ENCODE measurements around the gene IL17RA.

IL17RA gene

GRCh38 chr22:17079572-17079971 is 5.2 kb upstream of the IL17RA start:
- no peak for DNase-seq (ENCODE audit: low read depth, low spot score)

- no peak for DNase-seq (ENCODE audit: low read depth, low spot score)
Observed at GRCh38 chr22:17083255-17083654, 1.5 kb upstream of the IL17RA start.

DNA sequence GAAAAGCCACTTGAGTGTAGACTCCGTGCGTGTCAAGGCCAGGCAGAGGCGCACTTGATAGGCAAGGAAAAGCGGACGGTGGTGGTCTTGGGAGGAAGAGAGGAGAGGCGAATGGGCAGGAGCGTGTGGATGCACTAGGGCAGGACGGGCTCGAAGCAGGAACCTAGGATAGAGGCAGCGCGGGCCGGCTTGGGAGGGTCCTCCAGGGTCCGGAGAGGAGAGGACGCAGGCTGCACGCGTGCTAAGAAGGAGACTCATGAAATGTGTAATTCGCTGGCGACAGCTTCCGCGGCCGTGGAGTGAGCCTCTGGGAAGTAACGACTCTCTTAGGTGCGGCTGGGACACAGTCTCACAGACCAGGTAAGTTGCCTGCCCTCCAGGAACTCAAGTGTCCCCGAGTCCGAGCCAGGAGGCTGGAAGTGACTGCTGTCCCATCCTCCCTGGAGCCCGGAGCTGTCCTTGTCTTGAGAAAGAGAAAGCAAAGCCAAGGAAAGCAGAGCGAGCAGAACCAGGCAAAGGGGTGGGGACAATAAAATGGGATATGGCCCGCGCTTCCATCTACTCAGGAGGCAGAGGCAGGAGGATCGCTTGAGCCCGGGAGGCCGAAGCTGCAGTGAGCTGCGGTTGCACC is 874 bp upstream of the IL17RA start:
- DNase-seq (ENCODE audit: low read depth, low spot score) = no peak

GRCh38 chr22:17085277-17086181 is 729 bp downstream of the IL17RA start:
- DNase-seq (ENCODE audit: low read depth, low spot score) = no peak

DNA sequence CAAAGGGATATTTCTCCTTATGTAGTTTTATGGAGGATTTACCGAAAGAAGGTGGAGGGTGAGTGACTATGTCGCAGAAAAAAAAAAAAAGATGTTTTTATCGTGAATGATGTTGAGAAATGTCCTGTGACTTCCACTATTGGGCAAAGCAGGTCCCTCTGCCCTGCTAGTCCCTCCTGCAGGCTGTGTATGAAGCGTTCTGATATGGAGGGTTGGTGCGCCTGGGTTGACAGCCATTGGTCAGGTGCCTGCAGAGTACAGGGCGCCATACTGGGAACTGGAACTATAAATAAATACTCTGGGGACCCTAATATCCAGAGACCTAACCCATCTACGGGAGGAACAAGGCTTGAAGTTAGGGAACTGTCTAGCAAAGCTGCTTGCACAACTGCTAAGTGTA is 1.5 kb downstream of the IL17RA start:
- DNase-seq (ENCODE audit: low read depth, low spot score) = no peak

DNA sequence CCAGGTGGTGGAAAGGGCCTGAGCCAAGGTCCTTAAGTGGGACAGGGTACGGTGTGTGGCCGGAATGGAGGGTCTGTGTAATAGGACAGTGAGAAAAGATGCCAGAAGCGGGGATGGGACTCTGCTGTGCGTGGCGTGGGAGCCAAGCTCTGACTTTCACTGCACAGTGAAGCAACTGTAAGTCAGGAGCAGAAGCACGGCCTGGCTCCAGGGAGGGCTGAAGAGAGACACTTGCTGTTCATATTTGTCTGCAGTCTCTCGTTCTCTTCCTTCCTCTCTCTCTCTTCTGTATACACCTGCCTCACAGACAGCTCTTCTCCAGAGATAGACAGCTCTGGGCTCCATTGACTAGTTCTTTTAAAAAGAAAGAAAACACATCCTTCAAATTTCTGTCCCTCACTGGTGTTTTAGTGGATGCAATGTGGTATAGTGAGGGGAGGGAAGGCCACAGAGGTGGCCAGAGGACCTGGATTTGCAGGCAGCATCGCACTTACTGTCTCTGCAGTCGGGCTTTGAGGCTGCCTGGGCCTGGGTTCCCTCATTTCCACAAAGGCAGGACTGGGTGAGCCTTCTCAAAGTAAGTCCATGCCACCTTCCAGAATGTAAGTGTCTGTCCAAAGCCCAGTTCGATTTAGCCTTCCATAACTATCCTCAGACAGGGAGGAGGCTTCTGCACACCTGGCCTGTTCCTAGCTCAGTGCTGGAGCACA is 2.1 kb downstream of the IL17RA start:
- DNase-seq (ENCODE audit: low read depth, low spot score) = no peak

GRCh38 chr22:17087498-17088131 is 2.8 kb downstream of the IL17RA start:
- DNase-seq (ENCODE audit: low read depth, low spot score) = no peak

- DNase-seq (ENCODE audit: low read depth, low spot score) = no peak
Observed at GRCh38 chr22:17090550-17090949, 5.8 kb downstream of the IL17RA start.

DNA sequence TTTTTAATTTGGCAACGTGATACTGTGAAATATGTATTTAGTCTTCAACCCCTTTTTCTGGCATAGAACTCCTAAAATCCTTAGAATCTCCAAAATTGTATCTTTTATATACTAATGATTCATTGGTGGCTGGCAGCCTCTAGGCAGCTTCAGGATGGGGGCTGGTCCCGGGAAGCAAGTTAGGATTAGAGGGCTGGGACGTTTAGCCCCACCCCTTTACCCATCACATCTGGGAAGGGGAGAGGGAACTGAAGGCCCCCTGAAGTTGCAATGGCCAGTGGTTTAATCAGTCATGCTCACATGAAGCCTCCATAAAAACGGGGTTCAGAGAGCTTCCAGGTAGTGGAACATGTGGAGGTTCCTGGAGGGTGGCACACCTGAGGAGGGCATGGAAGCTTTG is 7.1 kb downstream of the IL17RA start:
- no peak for DNase-seq (ENCODE audit: low read depth, low spot score)

DNA sequence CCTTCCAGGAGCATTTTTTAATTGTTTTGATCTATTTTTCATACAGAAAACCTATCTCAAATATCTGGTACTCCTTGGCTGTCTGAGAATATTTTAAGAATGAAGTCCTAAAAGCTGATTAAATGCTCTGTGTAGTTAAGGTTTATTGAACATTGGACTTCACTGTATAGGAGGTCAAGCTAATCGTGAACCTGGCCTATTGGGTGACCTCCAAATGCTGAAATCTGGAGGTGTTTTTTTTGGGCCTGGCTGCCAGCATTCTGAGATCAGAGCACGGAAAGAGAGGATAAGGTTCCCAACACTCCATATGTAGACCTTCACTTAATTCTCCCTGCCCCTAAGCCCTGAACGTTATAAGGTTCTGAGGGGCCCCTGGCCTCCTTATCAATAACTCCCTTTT is 8.3 kb downstream of the IL17RA start:
- no peak for DNase-seq (ENCODE audit: low read depth, low spot score)

DNA sequence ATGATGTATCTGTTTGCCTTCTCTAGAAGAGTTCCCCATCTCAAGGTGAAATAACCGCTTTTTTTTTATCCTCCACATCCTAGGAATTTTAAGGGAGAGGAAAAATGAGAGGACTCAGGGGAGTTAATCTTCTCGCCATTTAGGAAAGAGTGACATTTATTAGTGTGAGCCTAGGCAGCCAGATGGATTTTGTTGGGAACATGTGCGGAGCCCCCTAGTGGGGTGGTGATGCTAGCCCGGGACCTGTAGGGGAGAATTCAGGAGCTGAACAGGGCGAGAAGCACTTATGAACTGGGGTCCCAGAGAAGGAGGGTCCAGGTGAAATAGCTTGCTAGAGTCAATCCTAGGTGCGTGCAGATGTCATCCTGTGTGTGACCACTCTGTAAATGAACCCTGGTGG is 10.7 kb downstream of the IL17RA start:
- no peak for DNase-seq (ENCODE audit: low read depth, low spot score)

DNA sequence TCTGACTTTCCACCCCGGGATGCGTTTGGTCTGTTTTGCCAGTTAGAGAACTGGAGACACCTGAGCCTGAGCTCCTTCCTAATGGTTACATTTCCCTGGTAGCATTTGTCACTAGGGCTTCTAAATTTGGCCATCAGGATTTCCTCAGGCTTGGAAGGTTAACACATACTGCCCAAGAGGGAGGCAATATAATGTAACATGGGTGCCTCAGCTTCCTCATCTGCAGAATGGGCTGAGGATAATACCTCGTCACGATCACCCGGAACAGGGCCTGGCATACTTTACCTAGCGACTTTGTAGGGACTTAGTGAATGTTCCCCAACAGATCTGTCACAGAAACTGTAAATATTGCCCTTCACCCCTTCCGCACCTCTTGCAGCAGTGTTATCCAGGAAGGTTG is 11.3 kb downstream of the IL17RA start:
- DNase-seq (ENCODE audit: low read depth, low spot score) = no peak

GRCh38 chr22:17097062-17097461 is 12.3 kb downstream of the IL17RA start:
- DNase-seq (ENCODE audit: low read depth, low spot score) = no peak

- no peak for DNase-seq (ENCODE audit: low read depth, low spot score)
Observed at GRCh38 chr22:17097701-17098100, 12.9 kb downstream of the IL17RA start.

GRCh38 chr22:17098379-17098819 is 13.6 kb downstream of the IL17RA start:
- no peak for DNase-seq (ENCODE audit: low read depth, low spot score)

GRCh38 chr22:17100621-17101020 is 15.8 kb downstream of the IL17RA start:
- DNase-seq (ENCODE audit: low read depth, low spot score) = no peak

GRCh38 chr22:17101475-17102296 is 16.9 kb downstream of the IL17RA start:
- DNase-seq (ENCODE audit: low read depth, low spot score) = no peak

DNA sequence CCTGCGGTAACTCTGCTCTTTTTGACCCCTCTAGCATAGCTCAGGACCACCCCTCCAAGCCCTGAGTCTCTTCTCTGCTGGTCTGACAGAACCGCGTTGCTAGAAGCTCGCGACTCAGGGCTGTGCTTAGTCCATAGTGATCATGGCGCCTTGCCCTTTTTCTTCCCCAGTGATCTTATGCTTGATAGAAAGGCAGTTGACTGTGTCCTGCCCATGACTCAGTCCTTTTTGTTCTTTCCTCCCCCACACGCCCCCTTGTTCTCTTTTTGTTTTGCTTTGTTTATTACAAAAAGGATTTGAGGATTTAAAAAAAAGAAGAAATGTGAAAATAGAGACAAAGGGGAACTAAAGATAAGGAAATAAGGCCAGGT is 17.5 kb downstream of the IL17RA start:
- DNase-seq (ENCODE audit: low read depth, low spot score) = no peak

DNA sequence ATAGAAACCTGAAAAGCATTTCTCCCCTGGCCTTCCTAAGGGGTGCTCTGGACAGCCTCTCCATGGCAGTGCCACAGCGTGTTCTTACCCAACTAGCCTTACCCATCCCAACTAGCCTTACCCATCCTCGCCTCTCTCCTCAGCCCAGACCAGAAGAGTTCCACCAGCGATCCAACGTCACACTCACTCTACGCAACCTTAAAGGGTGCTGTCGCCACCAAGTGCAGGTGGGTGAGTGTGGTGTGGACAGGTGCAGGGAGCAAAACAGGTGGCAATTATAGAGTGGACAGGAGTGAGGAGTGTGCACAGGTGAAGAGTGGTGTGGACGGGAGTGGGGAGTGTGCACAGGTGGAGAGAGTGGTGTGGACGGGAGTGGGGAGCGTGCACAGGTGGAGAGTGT is 18.6 kb downstream of the IL17RA start:
- no peak for DNase-seq (ENCODE audit: low read depth, low spot score)

GRCh38 chr22:17104336-17104935 is 19.6 kb downstream of the IL17RA start:
- no peak for DNase-seq (ENCODE audit: low read depth, low spot score)
